AG10803 (cell line): ENCODE results near the gene B3GALT6.
A peak's percentile ranks its signal among the peaks of the same experiment; 100 is the strongest.

Source experiments
- DNase-seq: peaks from one replicate; pipeline ENCODE4 v3.0.0; 2010; ENCODE audit warnings: low read depth
- H3K4me3 ChIP-seq: 2 replicates; pipeline ENCODE4 v1.5.1; 2011; ENCODE audit warnings: mild to moderate bottlenecking, low read length, control low read depth
- TF ChIP-seq, protein P1 (sequence below): conservative IDR thresholded peaks from 2 replicates; pipeline ENCODE4 v1.5.1; 2011; ENCODE audit warnings: mild to moderate bottlenecking, low read length, control low read depth, inconsistent platforms

B3GALT6 gene

DNA sequence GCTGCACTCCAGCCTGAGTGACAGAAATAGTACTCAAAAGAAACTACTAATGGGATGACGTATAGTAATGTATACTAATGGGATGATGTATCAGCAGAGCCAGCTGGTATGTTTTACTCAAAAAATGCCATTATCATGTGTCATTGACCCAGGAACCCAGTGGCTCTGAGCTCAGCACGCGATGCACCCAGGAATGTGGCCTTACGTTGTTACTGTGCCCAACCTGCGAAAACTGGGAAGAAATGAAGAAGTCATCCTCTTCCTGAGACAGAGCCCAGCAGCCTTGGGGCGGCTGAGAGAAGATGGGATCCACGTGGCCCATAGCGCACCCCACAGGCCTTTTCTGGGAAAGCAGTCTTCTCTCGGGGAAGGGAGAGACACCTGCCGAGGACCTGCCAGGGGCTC lies 32.8 kb downstream of the B3GALT6 start:
- H3K4me3 ChIP-seq, result peak overlapping the region; percentile 20; the same call in 1 of the 2 replicates
- TF ChIP-seq, protein P1, sequence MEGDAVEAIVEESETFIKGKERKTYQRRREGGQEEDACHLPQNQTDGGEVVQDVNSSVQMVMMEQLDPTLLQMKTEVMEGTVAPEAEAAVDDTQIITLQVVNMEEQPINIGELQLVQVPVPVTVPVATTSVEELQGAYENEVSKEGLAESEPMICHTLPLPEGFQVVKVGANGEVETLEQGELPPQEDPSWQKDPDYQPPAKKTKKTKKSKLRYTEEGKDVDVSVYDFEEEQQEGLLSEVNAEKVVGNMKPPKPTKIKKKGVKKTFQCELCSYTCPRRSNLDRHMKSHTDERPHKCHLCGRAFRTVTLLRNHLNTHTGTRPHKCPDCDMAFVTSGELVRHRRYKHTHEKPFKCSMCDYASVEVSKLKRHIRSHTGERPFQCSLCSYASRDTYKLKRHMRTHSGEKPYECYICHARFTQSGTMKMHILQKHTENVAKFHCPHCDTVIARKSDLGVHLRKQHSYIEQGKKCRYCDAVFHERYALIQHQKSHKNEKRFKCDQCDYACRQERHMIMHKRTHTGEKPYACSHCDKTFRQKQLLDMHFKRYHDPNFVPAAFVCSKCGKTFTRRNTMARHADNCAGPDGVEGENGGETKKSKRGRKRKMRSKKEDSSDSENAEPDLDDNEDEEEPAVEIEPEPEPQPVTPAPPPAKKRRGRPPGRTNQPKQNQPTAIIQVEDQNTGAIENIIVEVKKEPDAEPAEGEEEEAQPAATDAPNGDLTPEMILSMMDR, result peak; percentile 60
- DNase-seq, result peak; percentile 98

DNA sequence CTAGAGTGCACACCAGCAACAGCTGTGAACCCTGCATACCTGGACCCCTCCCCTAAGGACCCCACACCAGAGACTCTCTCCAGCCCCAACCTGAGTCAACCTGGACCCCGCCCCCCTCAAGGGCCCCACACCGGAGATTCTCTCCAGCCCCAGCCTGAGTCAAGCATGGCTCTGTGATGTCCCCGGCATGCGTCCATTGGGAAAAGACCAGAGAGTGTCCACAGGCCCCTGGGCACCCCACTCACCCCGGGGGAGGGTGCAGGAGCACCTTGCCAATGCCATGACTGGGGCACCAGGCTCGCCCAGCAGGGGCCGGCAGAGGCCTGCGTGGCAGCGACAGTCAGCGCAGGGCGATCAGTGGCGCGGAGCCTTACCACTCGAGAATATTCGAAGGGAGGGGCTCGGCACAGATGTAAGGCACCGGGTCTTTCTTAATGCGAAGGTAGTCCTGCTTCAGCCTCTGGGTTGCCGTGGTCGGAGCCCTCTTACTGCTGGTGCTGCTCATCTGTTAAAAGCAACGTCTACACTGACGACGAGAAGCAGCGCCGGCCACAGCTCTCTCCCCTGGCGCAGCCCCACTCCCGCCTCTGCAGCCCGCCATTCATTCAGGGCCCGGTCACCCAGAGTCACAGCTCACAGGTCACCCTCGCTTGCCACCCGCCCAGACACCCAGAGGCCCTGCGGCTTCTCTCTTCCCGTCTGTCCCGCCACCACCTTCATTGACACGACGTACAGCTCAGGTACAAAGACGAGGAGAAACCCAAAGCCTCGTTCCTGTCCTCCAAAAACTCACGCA lies 35.6 kb downstream of the B3GALT6 start:
- H3K4me3 ChIP-seq, result no peak overlapping the region
- DNase-seq, result no peak
- TF ChIP-seq, protein P1, result no peak

DNA sequence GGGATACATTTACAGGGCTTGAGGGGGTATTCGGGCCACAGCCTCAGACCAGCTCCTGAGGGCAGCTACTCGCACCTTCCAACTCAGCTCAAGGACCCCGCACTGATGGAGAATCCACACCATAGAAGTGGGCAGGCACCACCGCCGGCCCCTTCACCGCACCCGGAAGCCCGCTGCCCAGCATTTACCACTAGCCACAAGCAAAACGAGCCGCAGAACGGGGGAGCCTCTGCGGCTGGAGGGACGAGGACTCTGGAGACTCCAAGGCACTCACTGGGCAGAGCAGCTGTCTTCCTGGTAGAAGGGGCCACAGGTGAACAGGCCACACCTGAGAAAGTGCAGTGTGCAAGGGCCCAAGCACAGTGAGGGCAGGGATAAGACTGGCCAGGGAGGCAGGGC lies 36.2 kb downstream of the B3GALT6 start:
- DNase-seq, result no peak
- no peak overlapping the region for H3K4me3 ChIP-seq
- TF ChIP-seq, protein P1, result no peak

DNA sequence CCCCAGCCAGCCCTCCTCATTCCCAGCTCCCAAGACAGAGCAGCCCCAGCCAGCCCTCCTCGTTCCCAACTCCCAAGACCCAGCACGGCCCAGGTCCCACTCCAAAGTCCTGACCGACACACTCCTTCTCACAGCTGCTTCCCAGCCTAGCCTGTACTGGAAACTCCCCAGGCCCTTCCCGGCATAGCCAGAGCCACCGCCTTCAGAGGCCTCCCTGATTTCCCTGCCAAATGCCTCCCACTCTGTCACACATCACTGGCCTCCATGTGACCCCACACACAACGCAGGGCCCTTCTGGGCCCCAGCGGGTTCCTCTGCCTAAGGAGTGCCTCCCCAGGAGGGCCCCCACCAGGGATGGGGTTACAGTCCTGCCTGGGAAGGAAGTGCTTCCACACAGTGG lies 38.8 kb downstream of the B3GALT6 start:
- peak; percentile 61 for DNase-seq
- H3K4me3 ChIP-seq, result peak overlapping the region; percentile 38
- TF ChIP-seq, protein P1, result no peak

DNA sequence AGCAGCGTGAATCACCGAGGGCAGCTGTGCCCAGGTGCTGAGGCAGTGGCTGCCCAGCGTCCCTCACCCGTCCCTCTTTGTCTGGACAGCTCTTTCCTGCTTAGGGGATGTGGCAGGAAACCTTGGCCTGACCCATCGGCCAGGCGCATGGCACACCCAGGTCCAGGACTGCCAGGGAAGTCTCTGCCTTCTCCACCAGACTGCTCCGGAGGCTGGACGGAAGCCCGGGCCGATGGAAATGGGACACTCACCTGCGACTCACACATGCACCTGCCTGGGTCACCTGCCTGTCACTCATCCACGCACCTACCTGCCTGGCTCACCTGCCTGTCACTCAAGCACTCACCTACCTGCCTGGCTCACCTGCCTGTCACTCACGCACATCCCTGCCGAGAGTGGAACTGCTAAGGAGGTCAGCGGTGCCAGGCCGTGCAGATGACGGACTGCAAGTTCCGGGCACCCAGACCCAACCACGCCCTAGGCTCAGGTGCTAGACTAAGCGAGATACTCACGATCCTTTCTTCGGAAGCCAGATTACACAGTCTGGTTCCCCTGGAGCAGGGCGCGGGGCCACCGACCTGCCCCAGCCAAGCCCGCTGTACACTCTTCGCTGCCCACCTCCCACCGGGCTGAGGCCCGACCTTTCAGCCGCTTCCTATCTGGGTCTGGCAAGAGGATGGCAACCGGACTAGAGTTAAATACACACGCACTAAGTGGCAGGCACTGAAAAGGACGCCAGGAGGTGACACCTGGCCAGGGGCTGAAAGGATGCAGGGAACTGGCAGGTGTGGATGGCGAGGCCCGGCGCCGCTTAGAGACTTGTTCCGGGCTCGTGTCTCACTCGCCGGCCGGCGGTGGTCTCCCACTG lies 40.5 kb downstream of the B3GALT6 start:
- peak overlapping the region; percentile 88 for H3K4me3 ChIP-seq
- DNase-seq, result no peak
- TF ChIP-seq, protein P1, result no peak

DNA sequence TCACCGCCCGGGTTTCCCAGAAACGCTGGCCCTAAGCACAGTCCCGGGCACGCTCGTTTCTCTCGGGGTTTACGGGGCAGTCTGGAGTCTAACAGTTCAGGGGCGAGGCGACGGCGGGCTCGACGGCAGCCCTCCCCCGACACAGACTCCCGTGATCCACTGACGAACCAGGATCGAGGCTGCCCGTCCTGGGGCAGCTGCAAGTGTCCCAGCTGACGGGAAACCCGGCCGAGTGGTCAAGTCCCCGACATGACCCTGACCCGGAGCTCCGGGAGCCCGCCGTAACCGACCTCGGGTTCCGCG lies 41.1 kb downstream of the B3GALT6 start:
- no peak for DNase-seq
- TF ChIP-seq, protein P1, result no peak

More for the DNA sequence above, 41.1 kb downstream of the B3GALT6 start:
- H3K4me3 ChIP-seq, result peak overlapping the region; percentile 88
